Right forelimb (tissue), 1 donor: Measurements from ENCODE around the gene SYCE3.
"Not testable (repeated sequence)": the region's sequence is repeated elsewhere in the genome, so short reads cannot be mapped to it uniquely, and the experiment has no call there.

Source experiments
- DNase-seq: peaks from one replicate; pipeline ENCODE4 v3.0.0-alpha.2; 2018

The SYCE3 gene

DNA sequence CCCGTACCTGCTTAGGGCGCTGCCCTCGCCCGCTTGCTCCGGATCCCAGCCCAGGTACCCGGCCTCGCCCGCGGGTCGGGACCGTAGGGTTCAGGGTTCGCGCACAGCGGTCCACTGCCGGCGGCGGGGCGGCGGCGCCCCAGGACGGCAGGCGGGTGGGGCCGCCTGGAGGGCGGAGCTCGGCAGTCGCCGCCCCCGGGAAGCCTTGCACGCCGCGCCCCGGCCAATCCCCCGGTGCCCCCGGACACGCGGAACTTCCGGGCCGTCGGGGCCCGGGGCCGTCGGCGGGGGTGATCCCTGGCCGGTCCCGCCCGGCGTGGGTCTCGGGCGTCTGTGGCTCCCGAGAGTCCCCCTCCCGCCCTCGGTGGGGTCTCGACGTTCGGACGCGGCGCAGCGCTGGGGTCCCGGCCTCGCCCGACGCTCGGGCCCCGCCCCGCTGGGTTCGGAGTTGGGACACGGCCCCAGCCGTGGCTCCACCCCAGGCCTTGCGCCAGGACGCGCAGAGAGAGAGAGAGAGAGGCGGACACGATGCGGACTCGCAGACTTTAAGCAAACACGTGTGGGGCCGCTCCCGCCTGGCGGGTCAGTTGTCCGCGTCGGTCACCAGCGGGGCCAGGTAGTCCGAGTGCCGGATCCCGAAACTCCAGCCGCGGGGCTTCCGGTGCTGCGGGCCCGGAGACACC, 32.7 kb downstream of the SYCE3 start, which contains the start of gene TYMP:
TYMP (minus strand) TSS at position 116 of the 683 bp plus-strand sequence. CDS start 303 bp downstream, outside the sequence.
- peak; percentile 79 for DNase-seq

DNA sequence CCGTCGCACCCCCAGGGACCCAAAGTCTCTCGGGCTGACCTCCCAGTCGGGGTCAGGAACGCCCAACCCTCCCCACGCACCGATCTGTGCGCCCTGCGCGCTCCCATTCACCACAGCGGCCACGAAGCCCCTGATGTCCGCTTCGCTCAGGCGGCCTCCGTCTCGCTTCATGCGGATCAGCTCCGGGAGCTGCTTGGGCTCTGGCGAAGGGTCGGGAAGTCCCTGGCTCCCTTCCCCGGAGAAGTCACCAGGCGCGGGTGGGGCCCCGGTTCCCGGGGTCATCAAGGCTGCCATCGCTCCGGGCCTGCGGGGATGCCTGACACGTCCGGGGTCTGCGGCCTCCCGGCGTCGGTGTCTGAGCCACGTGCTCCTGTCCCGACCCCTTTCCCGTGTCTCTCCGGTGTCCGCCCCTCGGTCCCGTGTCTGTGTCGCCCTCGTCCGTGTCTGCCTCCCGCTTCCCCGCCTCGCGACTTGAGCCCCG, 33.3 kb downstream of the SYCE3 start:
- no peak for DNase-seq

DNA sequence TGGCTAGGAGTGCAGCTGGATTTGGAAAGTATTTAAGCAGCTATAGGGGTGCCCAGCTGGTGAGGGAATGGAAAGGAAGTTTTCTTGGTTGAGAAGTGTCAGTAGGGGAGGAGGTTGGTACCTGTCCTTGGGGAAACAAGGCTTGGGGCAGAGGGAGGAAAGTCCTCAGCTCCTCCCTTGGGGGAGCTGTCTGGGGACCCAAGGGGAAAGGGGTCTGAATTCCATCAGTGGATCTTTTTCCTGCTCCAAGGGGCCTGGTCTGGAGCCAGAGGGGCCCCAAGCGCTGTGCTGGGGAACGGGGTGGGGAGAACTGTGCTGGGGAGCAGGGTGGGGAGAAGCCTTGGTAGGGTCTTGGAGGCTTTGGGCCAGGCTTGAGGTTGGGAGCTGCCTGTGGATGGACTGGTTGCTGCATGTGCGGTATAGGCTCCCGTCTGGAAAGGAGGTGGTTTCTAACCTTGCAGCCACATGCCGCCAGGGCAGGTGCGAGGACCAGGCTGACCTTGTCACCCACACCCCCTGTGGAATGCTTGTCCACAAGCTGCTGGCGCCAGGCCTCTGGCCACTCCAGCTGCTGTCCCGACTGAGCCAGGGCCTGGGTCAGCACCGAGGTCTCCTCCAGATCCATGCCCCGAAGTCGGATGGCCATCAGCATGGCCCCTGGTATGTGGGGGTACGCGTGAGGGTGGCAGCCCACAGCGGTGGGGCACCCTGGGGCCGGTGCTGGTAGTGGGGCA, 33.9 kb downstream of the SYCE3 start:
- no peak for DNase-seq

DNA sequence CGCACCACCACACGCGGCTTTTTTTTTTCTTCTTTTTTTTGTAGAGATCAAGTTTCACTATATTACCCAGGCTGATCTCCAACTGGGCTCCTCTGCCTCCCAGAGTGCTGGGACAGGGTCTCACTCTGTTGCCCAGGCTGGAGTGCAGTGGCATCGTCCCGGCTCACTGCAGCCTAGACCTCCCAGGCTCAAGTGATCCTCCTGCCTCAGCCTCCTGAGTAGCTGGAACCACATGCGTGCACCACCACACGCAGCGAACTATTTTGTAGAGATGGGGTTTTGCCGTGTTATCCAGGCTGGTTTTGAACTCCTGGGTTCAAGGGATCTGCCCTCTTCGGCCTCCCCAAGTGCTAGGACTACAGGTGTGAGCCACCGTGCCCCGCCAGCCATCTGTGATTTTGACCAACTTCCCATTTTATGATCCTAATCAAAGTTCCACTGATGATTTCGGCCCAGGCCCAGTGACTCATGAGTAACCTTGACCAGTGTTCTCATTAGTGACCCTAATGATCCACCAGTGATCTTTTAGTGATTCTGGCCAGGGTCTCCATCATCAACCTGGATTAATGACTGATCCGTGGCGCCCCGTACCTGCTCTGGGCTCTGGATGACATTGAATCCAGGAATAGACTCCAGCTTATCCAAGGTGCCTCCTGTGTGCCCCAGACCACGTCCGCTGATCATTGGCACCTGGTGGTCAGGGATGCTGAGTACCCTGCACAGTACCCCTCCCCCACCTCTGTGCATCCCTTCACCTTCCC, 34.6 kb downstream of the SYCE3 start:
- DNase-seq = no peak

DNA sequence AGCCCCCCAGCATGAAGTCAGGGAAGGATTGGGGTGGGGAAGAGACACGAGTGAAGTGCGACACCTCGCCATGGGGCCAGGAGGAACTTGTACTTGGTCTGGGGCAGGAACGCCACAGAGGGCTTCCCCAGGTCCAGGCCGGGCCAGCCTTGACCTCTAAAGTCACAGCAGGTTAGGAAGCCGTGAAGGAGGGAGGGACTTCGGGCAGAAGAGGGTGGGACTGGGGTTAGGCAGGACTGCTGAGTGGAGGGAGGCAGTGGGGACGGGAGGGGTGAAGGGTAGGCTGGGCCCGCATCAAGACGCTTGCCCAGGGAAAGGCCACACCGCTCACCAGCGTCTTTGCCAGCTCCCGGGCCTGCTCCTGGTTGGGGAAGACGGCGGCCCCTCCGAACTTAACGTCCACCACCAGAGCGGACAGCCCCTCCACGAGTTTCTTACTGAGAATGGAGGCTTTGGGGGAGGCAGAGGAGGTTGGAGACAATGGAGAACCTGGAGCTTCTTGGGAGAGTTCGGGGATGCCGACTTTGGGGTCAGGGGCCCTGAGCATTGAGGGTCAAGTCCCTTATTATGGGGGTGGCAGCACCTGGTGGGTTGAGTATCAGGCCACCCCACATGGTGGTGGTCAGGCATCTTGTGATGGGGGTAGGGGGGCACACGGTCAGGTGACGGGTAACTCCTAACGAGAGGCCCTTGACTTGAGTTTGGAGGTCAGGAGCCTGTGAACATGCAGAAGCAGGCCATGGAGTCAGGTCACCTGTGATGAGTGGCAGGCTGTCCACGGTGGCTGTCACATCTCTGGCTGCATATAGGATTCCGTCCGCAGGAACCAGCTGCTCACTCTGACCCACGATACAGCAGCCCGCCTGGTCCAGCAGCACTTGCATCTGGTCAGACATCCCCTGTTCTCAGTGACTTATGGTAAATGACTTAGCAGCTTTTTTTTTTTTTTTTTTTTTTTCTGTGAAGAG, 35.6 kb downstream of the SYCE3 start:
- no peak for DNase-seq

DNA sequence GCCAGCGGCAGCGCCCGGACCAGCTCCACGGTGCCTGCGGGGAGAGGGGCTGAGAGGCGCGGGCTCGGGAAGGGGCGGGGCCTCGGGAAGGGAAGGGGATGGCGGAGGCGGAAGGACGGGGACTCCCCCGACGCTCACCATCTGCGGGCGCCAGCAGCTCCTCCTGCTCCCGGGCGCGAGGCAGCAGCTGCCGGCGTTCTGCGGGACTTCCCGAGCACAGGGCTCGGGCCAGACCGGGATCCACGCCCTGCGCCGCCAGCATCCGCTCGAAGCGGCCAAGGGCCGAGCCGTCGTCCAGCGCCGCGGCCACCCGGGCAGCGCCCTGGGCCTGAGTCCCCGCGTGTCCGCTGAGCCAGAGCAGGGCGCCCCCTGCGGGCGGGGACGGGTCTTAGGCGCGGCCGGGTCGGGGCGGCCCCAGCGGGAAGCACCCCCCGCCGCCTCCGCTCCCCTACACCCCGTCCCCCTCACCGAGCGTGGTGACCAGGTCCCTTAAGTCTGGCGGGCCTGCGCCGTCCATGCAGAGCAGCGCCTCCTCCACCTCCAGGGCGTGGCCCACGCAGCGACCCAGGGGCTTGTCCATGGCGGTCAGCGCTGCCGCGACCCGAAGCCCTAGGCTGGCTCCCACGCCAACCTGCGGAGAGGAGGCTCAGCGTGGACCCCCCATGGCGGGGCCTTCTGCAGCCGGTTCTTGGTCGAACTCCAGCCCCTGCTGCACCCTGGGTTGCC, 36.4 kb downstream of the SYCE3 start:
- peak; percentile 87 for DNase-seq

DNA sequence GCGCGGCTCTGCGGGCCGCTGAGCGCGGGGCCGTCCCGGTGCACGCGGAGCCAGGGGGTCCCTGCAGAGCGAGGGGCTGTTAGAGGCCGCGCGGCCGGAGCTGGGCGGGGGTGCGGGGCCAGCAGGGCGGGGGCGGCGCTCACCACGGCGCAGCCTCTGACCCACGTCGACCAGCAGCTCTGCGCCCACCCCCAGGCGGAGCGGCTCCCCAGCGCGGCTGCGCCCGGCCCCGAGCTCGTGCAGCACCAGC, 36.9 kb downstream of the SYCE3 start:
- DNase-seq = no peak

DNA sequence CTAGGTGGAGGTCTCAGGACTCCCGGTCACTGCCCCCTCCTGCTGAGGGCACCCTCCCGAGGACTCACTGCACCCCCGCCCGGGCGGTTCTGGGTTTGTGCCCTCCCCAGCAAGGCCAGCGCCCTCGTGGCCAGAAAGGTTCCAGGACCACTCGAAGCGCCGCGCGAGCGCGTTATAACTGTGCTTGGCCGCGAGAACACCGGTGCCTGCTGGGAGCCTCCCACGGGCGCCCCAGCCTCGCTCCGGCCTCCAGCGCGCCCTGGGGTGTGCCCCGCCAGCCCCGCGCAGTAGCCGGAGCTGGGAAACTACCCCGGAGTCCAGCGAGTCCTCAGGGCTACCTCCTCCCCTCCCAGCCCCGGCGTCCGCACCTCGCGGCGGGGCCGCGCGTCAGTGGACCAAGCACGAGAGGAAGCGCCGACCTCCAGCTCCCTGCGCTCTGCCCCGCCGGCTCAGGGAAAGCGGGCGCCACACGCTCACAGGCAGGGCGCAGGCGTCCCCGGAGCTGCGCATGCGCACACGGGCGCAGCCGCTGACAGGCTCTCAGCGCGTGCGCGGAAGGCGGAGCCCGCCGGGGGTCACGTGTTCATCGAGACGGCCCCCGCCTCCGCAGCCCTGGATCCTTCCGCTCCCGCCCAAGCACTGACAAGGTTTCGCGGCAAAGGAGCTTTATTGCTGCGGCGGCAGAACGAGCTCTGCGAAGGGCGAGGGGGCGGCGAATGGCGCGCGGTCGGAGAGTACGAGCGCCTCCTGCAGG, 37.4 kb downstream of the SYCE3 start, which contains the start of gene SCO2:
SCO2 (minus strand) TSS at position 495 of the 754 bp plus-strand sequence. CDS start 1,187 bp downstream, outside the sequence.
- DNase-seq = peak; percentile 99

DNA sequence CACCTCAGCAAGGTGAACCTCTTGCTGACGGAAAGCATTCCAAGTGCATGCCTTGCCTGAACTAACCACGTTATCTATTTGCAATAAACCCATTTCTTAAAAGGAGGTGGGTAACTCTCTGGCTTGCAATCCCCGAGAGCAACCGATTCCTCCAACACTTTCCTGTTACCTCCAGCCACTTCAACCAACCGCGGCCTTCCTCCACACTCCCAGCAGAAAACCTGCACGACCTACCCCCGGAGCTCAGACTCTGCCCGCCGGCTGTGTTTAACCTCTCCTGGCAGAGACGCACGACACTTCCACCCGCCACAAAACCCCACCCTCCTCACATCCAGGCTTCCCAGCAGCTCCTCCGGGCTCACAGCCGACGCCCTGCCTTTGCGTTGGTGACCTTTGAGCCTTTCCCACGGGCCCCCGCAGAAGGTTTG, 38.0 kb downstream of the SYCE3 start:
- DNase-seq = no peak

DNA sequence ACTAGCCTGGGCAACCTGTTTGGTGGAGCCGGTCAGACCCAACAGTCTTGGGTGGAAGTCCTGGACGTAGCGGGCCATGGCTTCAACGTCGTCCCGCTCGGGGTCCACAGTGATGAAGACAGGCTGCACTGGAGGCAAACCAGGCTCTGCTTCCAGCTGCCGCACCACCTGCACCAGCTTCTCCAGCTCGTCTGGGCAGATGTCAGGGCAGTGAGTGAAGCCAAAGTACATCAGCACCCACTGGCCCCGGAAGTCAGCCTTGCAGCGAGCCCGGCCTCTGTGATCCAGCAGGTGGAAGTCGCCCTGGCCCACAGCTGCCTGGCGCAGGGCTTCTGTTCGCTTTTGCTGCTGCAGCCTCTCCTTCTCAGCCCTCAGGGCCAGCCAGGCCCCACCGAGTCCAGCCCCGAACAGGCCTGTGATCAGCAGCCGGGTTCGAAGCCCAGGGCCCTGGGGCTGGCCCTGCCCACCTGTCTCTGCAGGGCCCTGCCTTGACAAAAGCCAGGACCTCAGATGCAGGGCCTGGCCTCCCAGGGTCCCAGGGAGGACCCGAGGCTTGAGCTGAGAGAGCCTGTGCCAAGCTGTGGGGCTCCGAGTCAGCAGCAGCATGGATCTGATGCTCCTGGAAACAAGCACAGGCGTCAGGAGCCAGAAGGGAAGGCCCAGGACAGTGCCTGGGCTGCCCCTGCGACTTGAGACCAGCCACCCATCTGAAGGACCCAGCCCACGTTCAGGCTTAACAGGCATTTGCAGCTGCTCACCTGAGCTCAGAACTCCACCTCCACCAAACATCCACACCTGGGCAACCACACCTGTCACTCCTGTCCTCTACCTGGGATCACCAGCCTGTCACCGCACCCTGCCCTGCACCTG, 38.7 kb downstream of the SYCE3 start:
- no peak for DNase-seq

DNA sequence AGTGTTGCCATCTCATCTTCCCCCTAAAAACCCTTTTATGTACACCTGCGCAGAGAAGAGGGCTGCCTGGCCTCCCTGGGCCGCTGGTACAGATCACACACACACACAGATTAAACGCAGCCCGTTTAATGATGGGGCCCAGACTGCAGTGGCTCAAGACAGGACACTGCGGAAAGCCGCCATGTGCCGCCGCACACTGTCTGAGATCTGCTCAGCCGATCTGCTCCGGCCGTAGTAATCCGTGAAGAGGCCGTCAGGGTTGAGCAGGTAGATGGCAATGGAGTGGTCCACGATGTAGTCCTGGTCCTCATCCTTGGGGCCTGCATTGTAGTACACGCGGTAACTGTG, 39.3 kb downstream of the SYCE3 start:
- DNase-seq = no peak

DNA sequence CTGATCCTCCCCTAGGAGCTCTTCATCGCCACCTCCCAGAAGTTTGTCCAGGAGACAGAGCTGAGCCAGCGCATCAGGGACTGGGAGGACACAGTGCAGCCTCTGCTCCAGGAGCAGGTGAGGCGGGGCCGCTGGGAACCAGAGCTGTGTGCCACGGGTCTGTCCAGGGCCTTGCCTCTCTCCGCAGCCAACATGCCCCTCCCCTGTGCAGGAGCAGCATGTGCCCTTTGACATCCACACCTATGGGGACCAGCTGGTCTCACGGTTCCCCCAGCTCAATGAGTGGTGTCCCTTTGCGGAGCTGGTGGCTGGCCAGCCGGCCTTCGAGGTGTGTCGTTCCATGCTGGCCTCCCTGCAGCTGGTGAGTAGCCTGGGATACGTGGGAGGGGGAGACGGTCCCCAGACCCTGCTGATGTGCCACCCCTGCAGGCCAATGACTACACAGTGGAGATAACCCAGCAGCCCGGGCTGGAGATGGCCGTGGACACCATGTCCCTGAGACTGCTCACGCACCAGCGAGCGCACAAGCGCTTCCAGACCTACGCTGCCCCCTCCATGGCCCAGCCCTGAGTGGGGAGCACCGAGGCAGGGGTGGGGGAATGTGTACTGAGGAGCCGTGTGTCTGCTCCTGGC, 39.8 kb downstream of the SYCE3 start:
- DNase-seq = no peak

DNA sequence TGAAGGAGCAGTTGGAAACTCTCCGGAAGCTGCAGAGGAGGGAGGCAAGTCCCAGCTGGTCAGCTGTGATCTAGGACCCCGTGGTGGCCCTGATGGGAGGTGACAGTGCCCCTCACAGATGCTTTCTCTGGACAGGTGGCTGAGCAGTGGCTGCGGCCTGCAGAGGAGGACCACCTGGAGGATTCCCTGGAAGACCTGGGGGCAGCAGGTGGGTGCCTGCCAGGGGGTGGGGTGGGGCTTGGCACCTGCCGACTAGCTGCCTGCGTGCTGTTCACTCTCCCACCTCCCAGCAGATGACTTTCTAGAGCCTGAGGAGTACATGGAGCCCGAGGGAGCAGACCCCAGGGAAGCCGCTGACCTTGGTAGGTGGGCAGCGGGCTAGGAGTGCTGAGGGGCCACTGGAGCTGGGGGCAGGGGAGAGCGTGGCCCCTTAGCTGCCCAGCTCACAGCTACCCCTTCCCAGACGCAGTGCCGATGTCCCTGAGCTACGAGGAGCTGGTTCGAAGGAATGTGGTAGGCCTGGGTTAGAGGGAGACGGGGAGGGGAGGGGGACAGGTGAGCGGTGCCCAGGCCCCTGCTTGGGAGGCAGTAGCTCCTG, 40.4 kb downstream of the SYCE3 start:
- no peak for DNase-seq

DNA sequence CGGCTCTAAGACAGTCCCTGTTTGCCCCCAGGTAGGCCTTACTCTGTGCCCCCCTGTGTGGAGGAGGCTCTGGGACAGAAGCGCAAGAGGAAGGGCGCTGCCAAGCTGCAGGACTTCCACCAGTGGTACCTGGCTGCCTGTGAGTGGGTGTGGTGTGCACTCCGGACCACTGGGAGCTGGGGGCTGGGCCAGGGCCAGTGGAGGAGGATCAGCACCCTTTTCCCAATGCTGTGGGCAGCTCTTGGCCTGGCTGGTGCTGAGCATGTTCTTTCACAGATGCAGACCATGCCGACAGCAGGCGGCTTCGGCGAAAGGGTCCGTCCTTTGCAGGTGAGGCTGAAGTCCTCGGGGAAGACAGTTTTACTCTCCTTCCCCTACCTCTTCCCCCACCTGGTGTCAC, 41.0 kb downstream of the SYCE3 start:
- DNase-seq = no peak

DNA sequence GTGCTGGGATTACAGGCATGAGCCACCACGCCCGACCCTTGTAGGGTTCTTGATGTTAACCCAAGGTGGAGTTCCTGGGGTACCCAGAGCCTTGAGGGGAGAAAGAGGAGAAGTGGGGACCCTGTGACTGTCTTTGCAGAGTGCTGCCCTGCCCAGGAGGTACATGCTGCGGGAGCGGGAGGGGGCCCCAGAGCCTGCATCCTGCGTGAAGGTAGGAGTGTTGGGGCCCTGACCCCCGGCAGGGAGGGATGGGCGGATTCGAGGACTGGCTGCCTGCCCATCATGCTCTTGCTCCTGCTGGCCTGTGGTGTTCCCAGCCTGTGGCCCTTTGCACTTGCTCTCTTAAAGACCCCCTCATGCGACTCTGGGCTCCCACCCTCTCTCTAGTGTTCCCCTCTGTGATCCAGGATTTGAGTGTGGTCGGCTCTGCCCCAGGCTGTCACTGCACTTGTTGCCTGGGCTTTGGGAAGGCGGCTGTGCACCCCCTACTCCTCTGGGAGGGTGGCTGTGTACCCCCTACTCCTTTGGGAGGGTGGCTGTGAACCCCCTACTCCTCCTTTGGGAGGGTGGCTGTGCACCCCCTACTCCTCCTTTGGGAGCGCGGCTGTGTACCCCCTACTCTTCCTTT, 41.8 kb downstream of the SYCE3 start:
- no peak for DNase-seq

DNA sequence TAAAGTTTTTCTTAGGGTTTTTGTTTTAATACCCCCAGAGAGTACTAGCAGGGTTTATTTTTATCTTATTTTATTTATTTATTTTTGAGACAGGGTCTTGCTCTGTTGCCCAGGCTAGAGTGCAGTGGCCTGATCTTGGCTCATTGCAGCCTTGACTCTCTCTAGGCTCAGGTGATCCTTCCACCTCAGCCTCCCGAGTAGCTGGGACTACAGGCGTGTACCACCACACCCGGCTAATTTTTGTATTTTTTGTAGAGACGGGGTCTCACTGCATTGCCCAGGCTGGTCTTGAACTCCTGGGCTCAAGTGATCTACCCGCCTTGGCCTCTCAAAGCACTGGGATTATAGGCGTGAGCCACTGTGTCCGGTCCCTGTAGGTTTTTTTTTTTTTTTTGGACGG, 42.5 kb downstream of the SYCE3 start:
- not testable (repeated sequence) for DNase-seq

DNA sequence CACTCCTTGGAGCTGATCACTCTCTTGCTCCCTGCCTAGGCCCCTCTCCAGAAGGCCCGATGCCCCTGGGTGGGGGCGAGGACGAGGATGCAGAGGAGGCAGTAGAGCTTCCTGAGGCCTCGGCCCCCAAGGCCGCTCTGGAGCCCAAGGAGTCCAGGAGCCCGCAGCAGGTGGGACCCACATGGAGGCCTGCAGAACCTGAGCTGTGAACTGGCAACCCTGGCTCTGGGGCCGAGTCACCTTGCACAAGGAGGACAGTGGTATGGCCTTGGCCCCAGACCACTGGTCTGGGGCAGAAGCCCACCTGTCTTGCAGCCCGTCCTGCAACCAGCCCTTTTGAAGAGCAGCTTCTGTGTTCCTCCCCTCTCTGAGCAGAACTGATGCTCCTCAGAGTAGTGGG, 43.6 kb downstream of the SYCE3 start:
- DNase-seq = no peak

DNA sequence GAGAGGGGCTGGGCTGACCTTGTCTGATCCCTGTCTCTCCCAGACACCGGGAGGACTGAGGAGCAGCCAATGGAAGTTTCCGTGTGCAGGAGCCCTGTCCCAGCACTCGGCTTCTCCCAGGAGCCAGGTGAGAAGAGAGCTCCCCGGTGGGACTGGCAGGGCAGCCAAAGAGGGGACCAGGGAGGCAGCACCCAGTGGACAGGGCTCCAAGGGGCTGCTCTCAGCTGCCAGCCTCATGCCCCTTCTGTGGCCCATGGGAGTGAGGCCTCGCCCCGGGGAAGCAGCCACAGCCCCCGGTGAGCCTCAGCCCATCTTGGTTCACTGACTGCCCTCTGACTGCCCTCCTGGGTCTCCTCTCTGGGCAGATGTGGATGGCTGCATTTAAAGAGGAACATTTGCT, 44.1 kb downstream of the SYCE3 start:
- DNase-seq = no peak
